GM19397 (cell line): ENCODE measurements around the gene MAP3K6.

ENCODE experiments used
- ATAC-seq: cut with Tn5 transposase; IDR thresholded peaks from one replicate; pipeline ENCODE4 v1.9.1; 2021; ENCODE audit warnings: mild to moderate bottlenecking, moderate library complexity; ENCODE audit not compliant: unreplicated experiment

Gene MAP3K6

GRCh38 chr1:27358038-27358927 is 8.5 kb downstream of the MAP3K6 start:
- ATAC-seq: no peak

GRCh38 chr1:27357281-27358037 is 9.3 kb downstream of the MAP3K6 start:
- ATAC-seq: no peak

GRCh38 chr1:27356619-27357280 is 10.0 kb downstream of the MAP3K6 start:
- ATAC-seq: no peak

GRCh38 chr1:27356277-27356618 is 10.5 kb downstream of the MAP3K6 start:
- ATAC-seq: no peak

GRCh38 chr1:27355683-27356082 is 11.1 kb downstream of the MAP3K6 start:
- no peak for ATAC-seq

GRCh38 chr1:27353629-27354028 is 13.1 kb downstream of the MAP3K6 start:
- no peak for ATAC-seq

GRCh38 chr1:27353166-27353565 is 13.6 kb downstream of the MAP3K6 start:
- ATAC-seq: no peak

- ATAC-seq: no peak
Measured at GRCh38 chr1:27351541-27352107, 15.1 kb downstream of the MAP3K6 start.

- no peak for ATAC-seq
Measured at GRCh38 chr1:27350663-27351540, 15.9 kb downstream of the MAP3K6 start.

GRCh38 chr1:27349784-27350662 is 16.7 kb downstream of the MAP3K6 start:
- no peak for ATAC-seq

GRCh38 chr1:27348861-27349783 is 17.6 kb downstream of the MAP3K6 start:
- ATAC-seq: no peak

- ATAC-seq: no peak
Measured at GRCh38 chr1:27346991-27347624, 19.7 kb downstream of the MAP3K6 start.

GRCh38 chr1:27346357-27346756 is 20.4 kb downstream of the MAP3K6 start:
- ATAC-seq: no peak

GRCh38 chr1:27345272-27345671 is 21.5 kb downstream of the MAP3K6 start:
- no peak for ATAC-seq

- ATAC-seq: no peak
Measured at GRCh38 chr1:27343639-27344025, 23.1 kb downstream of the MAP3K6 start.

GRCh38 chr1:27342778-27343638 is 23.8 kb downstream of the MAP3K6 start:
- ATAC-seq: no peak

GRCh38 chr1:27342391-27342777 is 24.4 kb downstream of the MAP3K6 start:
- no peak for ATAC-seq
